MCF 10A (cell line): ENCODE measurements around the gene SND1. TPM values are rescaled to one million over a fixed set of nuclear protein-coding genes. Genes with fewer than 3 reads are reported as not detected.

ENCODE experiments used
- BruUV-seq: library from RNA; stranded (reverse); fragments of 400-500 nt; replicated peaks from 2 replicates; lab custom pipeline; 2021; lab: Mats Ljungman, UMichigan
- CTCF ChIA-PET: fragments of 300-600 bp; sonication (Branson Sonifier 250); formaldehyde crosslinking; extraction: SDS; loops from one replicate; lab custom pipeline; 2021; ENCODE audit warnings: antibody characterized with exemption, inconsistent platforms; lab: Yijun Ruan, JAX
- POLR2A ChIA-PET: fragments of 300-600, 350-650 bp; sonication (Branson Sonifier 250); formaldehyde crosslinking; extraction: SDS; loops from one replicate; lab custom pipeline; 2020; ENCODE audit warnings: antibody characterized with exemption, inconsistent platforms; lab: Yijun Ruan, JAX
- DNase-seq: peaks from one replicate; pipeline ENCODE4 v3.0.0-alpha.2; 2018; ENCODE audit not compliant: unreplicated experiment
- H3K27ac Mint-ChIP-seq: one replicate; pipeline ENCODE4 v1.8.0; 2022; ENCODE audit warnings: mild to moderate bottlenecking, low read depth, mixed read lengths; ENCODE audit not compliant: unreplicated experiment
- H3K27me3 Mint-ChIP-seq: one replicate; pipeline ENCODE4 v1.8.0; 2022; ENCODE audit warnings: mixed read lengths; ENCODE audit not compliant: insufficient read depth, unreplicated experiment
- H3K36me3 Mint-ChIP-seq: one replicate; pipeline ENCODE4 v1.8.0; 2022; ENCODE audit warnings: mild to moderate bottlenecking, moderate library complexity, mixed read lengths; ENCODE audit not compliant: insufficient read depth, unreplicated experiment
- H3K4me1 Mint-ChIP-seq: one replicate; pipeline ENCODE4 v1.8.0; 2022; ENCODE audit warnings: mixed read lengths; ENCODE audit not compliant: insufficient read depth, unreplicated experiment
- H3K4me3 Mint-ChIP-seq: one replicate; pipeline ENCODE4 v1.8.0; 2022; ENCODE audit warnings: mild to moderate bottlenecking, moderate library complexity, mixed read lengths; ENCODE audit not compliant: unreplicated experiment
- H3K9me3 Mint-ChIP-seq: one replicate; pipeline ENCODE4 v1.8.0; 2022; ENCODE audit warnings: mixed read lengths; ENCODE audit not compliant: unreplicated experiment
- intact Hi-C: fragments of 100-400 bp; cut with micrococcal nuclease; formaldehyde crosslinking; loops from 2 replicates; pipeline ENCODE4 v1.14.1; 2022
- total RNA-seq: library from RNA; stranded (reverse); gene quantifications from 2 replicates; pipeline ENCODE4 v1.2.3, GENCODE V29; 2022
- TF ChIP-seq, protein P1 (sequence below): fragments of 200-600 bp; IDR thresholded peaks from one replicate; pipeline ENCODE4 v1.8.0; 2022; ENCODE audit warnings: antibody characterized with exemption, mild to moderate bottlenecking; ENCODE audit not compliant: unreplicated experiment

Gene SND1
- total RNA-seq, 1 experiment from 2014 or later = 297 TPM

DNA sequence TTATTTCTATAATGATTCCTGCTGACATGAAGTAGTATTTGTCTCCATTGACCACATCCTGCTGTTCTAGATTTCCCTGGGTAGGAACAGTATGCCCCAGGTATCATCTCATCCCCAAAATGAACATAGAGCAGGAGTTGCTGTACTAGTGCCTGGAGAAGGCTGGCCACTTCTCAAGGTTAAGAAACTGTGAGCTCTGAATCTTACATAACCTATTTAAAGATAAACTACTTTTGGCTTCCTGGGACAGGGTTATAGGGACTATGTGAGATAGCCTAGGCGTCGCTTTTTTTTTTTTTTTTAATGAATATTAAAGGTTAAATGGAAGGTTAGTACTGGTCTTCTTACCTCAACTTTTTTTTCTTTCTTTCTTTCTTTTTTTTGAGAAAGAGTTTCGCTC lies 276.2 kb downstream of the SND1 start:
- H3K27me3 Mint-ChIP-seq = no peaks in the 10 kb centered on the region
- H3K9me3 Mint-ChIP-seq = no peaks in the 10 kb centered on the region
- TF ChIP-seq, protein P1, sequence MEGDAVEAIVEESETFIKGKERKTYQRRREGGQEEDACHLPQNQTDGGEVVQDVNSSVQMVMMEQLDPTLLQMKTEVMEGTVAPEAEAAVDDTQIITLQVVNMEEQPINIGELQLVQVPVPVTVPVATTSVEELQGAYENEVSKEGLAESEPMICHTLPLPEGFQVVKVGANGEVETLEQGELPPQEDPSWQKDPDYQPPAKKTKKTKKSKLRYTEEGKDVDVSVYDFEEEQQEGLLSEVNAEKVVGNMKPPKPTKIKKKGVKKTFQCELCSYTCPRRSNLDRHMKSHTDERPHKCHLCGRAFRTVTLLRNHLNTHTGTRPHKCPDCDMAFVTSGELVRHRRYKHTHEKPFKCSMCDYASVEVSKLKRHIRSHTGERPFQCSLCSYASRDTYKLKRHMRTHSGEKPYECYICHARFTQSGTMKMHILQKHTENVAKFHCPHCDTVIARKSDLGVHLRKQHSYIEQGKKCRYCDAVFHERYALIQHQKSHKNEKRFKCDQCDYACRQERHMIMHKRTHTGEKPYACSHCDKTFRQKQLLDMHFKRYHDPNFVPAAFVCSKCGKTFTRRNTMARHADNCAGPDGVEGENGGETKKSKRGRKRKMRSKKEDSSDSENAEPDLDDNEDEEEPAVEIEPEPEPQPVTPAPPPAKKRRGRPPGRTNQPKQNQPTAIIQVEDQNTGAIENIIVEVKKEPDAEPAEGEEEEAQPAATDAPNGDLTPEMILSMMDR = no peak
- H3K4me1 Mint-ChIP-seq = peaks cover 5% of the 10 kb centered on the region
- BruUV-seq = no TSS peak
- no peak overlapping the region for H3K27ac Mint-ChIP-seq
- ChIA-PET POLR2A (interaction anchor here (0.8 kb wide), 1 partner anchor 33 kb away, joined by 3 read pairs; no protein-coding TSS in a partner anchor), CTCF (interaction anchor here (0.6 to 0.7 kb wide), 2 partner anchors 64 to 130 kb away, joined by 3 read pairs; no protein-coding TSS in a partner anchor)
- peaks cover 25% of the 10 kb centered on the region for H3K36me3 Mint-ChIP-seq
- no peak for DNase-seq
- H3K4me3 Mint-ChIP-seq = no peak overlapping the region
- intact Hi-C loops = no loop called here

DNA sequence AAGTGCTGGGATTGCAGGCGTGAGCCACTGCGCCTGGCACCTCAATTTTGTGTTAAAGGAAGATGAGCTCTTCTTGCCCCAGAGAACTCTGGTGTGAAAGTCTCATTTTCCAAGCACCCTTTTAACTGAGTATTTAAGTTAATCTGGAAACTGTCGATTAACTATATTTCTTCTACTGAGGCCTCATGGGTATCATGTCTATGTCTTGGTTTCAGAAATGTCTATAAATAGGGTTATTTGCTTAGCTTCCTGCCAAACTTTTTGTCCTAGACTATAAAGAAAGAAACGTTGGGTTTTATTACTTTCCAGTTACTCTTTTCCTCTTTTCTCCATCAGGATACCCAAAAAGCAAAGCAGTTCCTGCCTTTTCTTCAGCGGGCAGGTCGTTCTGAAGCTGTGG lies 276.9 kb downstream of the SND1 start:
- Mint-ChIP-seq H3K27me3 (no peaks in the 10 kb centered on the region), H3K36me3 (peaks cover 32% of the 10 kb centered on the region), H3K4me1 (peaks cover 7% of the 10 kb centered on the region), H3K4me3 (no peak overlapping the region), H3K9me3 (no peaks in the 10 kb centered on the region), H3K27ac (no peak overlapping the region)
- ChIA-PET CTCF (interaction anchor here (0.7 kb wide), 1 partner anchor 130 kb away, joined by 3 read pairs; no protein-coding TSS in a partner anchor), POLR2A (interaction anchor here (0.8 kb wide), 1 partner anchor 32 kb away, joined by 3 read pairs; no protein-coding TSS in a partner anchor)
- TF ChIP-seq, protein P1 = no peak
- BruUV-seq = no TSS peak
- no peak for DNase-seq
- intact Hi-C loops = no loop called here

DNA sequence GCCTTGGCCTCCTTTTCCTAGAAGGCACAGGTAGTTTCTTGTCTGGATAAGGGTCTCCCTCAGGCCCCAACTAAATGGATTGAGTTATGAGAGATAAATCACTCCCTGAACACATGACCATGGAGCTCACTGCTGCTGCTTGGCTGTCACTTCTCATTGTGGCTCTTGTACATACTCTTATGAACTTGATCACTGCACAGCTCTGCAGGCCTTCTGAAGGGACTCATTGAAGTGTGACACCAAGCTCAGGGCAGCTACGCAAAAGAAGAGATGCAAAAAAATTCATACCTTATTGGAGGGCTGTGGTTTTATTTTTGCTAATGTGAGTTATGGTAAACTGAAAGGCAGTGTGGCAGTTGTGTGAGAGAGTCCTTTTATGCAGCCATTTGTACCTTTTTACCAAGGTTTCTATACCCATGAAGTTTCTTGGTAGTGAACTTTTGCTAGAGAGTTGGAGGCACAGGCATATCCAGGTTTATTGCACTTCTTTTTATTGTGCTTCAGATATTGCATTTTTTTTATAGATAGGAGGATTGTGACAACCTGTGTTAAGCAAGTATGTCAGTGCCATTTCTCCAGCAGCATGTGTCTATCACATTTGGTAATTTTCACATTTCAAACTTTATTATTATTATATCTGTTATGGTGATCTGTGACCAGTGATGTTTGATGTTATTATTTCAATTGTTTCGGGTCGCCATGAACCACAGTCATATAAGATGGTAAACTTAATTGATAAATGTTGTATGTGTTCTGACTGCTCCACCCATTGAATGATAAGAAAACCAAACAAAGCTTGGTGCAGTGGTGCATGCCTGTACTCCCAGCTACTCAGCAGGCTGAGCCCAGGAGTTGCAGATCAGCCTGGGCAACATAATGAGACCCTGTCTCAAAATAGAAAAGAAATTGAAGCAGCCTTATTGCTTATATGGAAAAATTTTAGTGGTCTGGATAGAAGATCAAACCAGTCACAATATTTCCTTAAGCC lies 278.6 kb downstream of the SND1 start:
- Mint-ChIP-seq H3K4me3 (no peak overlapping the region), H3K27ac (no peak overlapping the region), H3K36me3 (peaks cover 41% of the 10 kb centered on the region), H3K4me1 (peaks cover 10% of the 10 kb centered on the region), H3K9me3 (no peaks in the 10 kb centered on the region), H3K27me3 (no peaks in the 10 kb centered on the region)
- POLR2A ChIA-PET = interaction anchor here (1.5 kb wide), 1 partner anchor 10 kb away, joined by 3 read pairs; no protein-coding TSS in a partner anchor
- intact Hi-C loops = no loop called here
- BruUV-seq = no TSS peak
- TF ChIP-seq, protein P1 = no peak
- DNase-seq = no peak
- CTCF ChIA-PET = interaction anchor here (0.9 kb wide), 1 partner anchor 31 kb away, joined by 3 read pairs; no protein-coding TSS in a partner anchor

DNA sequence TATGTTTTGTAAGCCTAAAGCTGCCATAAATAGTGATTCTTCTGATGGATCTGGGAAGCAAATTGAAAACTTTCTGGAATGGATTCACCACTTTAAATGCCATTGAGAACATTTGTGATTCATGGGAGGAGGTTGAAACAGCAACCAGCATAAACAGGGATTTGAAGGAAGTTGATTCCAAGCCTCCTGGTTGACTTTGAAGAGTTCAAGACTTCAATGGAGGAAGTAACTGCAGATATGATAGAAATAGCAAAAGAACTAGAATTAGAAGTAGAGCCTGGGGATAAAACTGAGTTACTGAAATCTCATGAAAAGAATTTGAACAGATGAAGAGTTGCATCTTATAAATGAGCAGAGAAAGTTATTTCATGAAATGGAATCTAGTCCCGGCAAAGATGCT lies 280.1 kb downstream of the SND1 start:
- DNase-seq = no peak
- Mint-ChIP-seq H3K4me1 (peaks cover 5% of the 10 kb centered on the region), H3K9me3 (no peaks in the 10 kb centered on the region), H3K36me3 (peaks cover 43% of the 10 kb centered on the region), H3K27ac (no peak overlapping the region), H3K4me3 (no peak overlapping the region), H3K27me3 (no peaks in the 10 kb centered on the region)
- ChIA-PET CTCF (no interaction called here), POLR2A (no interaction called here)
- intact Hi-C loops = no loop called here
- BruUV-seq = no TSS peak
- TF ChIP-seq, protein P1 = no peak
